Stimulated activated CD4-positive, alpha-beta T cell treated with anti-CD3 and anti-CD28 coated beads, Interleukin-15, amount 100 ng/mL, for 24 hours (primary cell): ENCODE data around the gene MEGF6.

ENCODE experiments used
- DNase-seq: peaks from one replicate; pipeline ENCODE4 v3.0.0-alpha.2; 2020

The MEGF6 gene

DNA sequence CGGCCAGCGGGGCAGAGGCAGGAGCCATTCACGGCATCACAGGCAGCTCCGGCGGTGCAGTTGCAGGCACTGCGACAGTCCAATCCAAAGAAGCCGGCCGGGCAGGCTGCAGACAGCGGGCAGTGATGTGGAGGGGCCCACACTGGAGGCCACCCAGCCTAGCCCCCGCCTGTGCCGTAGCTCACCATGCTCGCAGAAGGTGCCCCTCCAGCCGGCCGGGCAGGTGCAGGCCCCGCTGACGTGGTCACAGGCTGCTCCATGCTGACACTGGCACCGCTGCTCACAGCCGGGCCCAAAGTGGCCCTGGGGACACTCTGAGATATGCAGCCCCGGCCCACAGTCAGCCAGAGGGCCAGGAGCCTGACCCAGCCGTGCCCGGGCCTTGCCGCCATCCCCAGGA lies 111.7 kb downstream of the MEGF6 start:
- DNase-seq, result no peak

DNA sequence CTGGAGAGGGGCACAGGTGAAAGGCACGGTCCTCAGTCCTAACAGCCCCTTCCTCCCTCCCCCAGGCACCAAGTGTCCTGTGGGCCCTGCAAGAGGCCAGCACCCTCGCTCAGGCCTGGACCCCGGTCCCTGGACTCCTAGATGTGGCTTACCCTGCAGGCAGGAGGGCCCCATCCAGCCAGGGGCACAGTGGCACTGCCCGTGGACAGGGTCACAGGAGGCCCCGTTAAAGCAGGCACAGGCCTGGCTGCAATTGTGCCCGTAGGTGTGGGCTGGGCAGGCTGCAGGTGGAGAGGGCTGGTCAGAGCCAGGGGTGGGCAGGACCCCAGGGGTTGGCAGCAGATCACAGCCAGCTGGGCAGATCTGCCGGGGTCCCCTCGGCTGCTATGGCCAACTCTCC lies 112.3 kb downstream of the MEGF6 start:
- DNase-seq, result no peak

DNA sequence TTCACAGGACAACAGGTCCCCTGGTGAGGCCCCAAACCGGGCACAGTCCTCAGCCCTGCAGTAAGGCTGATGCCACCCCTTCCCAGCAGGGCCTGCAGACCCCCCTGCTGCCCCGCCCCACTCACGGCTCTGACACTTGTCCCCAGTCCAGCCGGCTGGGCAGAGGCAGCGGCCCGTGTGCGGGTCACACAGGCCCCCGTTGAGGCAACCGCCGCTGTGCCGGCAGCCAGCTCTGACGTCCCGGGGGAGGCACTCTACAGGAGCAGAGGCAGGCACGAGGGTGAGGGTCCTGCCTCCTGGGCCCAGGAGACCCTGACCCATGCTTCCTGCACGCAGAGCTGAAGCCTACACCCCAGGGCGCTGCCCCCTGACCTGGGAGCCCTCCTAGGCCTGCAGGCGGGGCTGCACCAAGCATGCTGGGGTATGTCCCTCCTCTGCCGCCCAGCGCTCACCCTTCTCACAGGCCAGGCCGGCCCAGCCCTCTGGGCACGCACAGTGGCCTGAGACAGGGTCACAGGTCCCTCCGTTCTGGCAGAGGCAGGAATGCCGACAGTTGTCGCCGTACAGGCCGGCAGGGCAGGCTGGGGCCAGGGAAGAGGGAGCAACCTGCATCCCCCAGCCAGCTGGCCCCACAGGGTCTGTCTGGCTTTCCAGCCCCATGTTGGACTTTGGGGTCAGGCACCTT lies 112.9 kb downstream of the MEGF6 start:
- no peak for DNase-seq

DNA sequence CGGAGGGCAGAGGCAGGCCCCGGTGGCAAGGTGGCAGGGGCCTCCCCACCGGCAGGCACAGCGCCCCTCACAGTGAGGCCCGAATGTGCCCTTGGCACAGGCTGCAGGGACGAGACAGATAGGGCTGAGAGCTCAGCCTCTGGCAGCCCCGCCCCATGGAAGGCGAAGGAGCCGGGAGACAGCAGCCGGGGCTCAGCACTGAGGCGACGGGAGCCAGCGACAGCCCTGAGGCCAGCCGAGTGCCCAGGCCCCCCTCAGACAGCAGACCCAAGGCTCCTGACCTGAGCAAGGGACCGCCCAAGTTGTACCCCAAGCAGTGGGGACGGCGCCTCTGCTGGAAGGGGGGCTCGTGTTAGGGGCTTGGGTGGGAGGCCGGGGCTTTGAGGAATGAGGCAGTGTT lies 113.8 kb downstream of the MEGF6 start:
- no peak for DNase-seq

DNA sequence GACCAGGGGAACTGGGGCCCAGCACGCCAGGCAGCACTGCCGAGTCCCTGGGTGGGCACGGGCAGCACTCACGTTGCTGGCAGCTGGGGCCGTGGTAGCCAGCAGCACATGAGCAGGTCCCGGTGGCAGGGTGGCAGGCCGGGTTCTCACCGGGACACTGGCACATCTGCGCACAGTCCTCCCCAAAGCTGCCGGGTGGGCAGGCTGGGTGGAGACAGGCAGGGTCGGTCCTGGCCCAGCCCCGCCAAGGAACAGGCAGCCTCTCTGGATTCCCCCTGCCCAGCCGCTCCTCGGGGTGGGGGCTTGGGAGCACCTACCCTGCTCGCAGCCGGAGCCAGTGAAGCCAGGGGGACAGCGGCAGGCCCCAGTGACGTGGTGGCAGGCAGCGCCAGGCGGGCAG lies 114.4 kb downstream of the MEGF6 start:
- no peak for DNase-seq

DNA sequence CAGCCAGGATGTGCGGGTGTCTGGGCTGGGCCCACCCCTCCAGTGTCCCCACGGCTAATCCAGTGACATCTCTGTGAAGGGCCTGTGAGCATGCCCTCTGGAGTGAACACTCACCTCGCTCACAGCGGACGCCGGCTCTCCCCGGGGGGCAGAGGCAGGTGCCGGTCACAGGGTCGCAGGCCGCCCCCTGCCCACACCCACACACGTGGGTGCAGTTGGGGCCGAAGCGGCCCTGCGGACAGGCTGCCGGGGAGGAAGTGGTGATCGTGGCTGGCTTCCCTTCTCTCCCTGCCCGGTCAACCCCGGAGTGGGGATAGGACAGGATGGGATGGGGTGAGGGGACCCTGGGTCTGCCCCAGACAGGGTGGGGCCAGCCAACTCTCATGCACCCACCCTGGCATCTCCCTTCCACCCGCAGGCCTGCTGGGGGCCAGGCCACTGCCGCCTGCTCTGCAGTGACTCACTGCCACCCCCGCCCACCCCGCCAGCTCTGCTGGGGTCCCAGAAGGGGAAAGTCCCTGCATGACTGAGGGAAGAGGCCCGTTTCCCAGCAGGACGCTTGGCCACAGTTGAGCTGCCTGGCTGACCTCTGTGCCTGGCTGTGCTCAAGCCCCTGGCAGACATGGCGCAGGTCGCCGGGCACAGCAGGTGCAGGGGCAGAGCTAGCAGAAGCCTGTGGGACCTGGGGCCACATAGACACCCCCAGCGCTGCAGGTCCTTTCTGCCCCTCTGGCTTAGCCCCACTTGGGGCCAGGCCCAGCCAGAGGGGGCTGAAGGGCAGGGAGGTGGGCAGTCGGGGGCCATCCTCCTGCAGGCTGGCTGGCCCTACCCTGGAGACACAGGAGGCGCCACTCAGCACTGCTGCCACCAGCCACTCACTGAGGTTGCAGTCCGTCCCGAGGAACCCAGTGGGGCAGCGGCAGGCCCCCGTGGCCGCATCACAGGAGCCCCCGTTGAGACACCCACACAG lies 115.2 kb downstream of the MEGF6 start:
- DNase-seq, result no peak

DNA sequence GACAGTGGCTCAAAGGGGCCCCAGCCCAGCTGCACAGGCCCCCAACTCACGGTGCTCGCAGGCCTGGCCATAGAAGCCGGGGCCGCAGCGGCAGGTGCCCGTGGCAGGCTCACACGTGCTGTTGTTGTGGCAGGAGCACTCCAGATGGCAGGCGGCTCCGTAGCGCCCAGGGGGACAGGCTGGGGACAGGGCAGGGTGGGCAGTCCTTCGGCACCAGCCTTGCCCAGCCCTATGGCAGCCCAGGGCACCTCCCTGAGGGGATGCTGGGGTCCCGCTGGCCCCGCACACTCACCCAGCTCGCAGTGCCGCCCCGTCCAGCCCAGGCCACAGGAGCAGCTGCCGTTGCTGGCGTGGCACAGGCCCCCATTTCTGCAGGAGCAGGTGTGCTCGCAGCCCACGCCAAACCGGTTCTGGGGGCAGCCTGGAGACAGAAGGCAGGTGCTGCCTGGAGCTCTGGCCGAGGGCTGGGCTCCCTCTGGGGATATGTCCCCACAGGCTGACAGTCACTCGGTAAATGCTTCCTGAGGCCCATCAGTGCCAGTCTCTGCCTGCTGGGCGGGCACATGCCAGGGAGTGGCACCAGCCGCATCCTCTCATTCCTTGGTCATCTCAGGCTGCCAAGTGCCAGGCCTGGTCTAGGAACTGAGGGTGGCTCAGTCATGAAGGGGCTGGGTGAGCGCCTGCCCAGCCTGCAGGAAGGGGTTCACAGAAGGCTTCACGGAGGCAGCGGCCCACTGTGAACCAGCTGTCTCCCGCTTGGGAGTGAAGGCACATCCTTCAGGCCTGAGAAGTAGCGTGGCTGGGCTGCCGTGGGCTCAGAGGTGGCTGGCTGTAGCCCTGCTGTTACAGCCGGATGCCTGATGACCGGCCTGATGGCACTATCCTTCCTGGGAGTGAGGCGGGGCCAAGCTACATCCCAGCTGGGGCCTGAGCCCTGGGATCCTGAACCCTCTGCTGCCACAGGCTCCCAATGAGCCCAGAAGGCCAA lies 116.7 kb downstream of the MEGF6 start:
- no peak for DNase-seq

DNA sequence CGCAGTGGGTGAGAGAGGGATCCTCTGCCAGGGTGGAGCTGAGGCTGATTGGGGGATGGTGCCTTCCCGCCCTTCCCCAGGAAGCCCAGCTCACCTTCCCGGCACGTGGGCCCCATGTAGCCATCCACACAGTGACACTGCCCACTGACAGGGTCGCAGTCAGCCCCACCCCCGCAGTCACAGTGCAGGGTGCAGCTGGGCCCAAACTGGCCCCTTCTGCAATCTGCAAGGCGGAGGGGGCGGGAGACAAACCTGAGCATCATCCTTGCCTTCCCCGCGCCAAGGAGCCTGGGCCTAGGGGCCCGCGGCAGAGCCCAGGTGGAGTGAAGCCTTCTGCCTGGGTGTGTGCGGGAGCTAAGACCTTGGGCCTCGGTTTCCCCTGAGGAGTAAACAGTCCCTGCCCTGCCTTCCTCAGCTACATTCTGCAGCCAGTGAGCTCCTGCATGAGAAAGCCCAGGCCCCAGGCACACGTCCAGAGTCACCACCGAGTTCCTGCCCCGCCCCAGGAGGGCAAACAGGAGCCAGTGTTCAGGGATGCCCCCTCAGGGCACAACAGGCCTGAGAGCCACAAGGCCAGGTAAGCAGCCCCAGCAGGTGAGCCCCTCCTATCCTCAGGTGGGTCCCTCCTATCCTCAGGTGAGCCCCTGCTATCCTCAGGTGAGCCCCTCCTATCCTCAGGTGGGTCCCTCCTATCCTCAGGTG lies 118.6 kb downstream of the MEGF6 start:
- DNase-seq, result no peak

DNA sequence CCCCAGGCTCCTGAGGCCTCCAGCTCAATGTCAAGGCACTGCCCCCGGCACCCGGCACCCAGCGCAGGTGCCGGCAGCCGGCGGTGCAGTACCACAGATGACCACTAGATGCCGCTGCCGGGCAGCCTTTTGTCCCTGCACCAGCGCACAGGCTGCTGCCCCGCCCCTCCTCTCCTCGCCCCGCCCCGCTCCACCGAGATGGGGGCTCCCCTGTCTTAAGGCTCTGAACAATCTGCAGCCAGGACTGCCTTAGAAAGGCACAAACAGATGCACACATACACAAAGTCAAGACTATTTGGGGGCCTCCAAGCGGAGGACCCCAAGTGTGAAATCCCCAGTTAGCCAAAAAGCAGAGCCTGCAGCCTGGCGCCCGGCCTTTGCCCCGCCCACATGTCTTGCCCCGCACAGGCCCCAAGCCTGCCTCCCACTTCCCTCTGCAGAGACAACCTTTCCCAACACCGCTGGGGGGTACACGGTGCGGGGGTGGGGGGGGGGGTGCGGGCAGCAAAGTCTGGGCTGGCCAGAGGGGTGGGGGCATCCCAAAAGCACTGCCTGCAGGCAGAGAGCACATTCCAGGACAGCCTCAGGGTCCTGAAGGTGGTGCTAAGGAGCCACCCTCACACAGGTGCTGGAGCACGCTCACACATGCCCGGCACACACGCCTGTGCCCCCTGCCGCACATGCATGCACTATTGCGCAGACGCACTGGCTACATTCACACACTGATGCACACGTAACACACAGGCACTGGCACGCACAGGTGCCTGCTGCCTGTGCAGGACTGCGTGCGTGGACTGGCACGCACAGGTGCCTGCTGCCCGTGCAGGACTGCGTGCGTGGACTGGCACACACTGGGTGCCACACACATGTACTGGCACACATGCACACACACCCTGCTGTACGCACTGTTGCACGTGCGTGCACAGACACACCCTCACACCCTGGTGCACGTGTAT lies 119.7 kb downstream of the MEGF6 start:
- peak; percentile 89 for DNase-seq

DNA sequence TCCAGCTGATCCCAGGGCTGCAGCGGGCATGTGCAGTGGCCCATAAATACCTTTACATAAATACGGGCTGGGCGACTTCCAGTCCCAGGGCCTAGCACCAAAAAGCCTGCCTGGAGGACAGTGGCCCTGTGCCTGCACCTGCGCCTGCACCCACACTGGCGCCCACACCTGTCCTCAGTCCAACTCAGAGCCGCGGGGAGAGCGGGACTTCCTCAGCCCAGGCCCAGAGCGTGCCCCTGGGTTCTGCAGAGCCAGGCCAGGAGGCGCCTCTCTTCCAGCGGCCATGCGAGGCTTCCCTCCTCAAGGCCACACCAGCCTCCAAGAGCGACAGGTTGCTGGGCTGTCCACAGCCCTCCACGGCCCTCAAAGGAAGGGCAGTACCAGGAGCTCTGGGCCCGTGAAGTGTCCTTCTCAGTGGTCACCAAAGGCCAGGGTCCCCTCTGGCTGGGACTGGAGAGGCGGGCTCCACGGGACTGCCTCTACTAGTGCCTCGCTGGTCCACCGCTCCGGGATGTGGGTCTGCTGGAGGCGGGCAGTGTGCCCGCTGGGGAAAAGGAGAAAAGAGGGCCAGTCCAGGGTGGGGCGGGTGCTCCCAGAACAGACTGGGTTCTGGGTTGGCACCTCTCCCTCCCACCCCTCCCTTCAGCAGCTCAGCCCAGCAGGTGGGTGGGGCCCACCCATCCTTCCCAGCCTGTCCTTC lies 121.1 kb downstream of the MEGF6 start:
- DNase-seq, result no peak

DNA sequence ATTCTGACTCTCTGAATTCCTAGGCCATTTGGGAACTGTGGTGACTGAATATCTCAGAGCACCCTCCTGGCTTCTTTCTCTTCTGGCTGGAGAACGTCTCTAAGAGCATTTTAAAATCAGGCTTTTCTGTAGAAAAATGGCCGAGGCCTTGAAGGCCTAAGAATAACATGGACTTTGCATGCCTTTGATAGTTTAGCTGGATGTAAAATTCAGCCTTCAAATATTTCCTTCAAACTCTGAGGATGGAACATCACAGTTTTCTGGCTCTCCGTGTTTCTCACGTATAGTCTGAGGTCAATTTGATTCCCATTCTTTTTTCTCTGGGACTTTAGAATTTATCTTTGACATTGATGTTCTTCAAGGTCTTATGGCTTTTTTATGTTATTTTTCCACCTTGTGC lies 122.9 kb downstream of the MEGF6 start:
- no peak for DNase-seq

DNA sequence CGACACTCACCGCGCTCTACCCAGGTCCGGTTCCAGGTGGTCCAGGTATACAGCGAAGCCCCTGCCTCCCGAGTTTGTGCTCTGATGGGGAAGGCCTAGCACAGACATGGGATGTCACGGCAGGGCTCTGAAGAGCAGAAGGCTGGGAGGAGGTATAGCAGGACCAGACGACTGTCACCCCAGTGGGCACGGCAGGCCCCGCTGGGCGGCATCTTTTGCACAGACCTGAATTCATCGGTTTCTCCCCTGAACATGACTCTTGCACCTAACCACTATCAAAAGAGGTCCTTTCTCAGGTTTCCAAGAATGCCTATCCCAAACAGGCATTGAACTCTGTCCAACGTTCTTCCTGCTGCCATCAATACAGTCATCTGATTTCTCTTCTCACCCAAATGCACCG lies 126.3 kb downstream of the MEGF6 start:
- DNase-seq, result no peak

DNA sequence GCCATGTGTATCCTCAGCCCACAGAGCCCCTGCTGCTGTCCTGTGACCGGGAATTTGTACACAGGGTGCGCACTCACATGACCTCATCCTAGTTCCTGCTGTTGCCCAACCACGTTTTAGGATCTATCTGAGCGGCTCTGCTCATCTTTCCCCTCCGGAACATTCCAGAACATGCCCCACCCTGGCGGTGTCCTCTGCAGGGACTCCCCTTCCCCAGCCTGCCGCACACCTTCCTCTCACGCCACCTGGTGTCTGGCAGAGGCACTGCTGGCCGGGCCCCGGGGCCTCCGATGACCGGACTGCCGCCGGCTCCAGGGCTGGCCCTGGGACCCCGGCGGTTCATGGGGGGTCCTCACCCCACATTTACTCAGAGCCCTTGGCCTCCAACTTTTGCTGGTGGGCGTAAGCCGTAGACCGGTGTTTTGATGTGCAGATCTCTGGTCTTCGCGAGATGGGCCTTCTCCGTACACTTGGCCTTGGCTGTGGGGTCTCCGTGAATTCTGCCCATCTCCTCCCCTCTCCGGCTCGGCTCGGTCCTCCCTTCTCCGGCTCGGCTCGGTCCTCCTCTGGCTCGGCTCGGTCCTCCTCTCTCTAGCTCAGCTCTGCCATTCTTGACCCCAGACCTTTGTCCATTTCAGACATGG lies 127.4 kb downstream of the MEGF6 start:
- peak; percentile 63 for DNase-seq

DNA sequence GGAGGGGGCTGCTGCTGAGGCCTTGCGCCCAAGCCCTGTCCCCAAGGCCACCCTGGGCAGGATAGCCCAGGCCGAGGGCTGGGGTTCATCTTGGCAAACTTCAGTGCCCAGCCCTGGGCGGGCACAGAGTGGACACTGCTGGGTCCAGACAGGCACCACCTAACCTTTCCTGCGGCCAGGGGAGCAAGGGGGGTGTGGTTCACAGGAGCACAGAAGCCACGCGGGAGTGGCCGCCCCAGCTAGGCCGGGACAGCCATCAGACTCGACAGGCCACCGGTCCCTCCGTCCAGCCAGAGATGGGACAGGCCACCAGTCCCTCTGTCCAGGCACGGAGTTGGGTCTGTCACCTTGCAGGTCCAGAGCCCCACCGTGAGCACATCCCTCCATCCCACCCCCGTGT lies 127.9 kb downstream of the MEGF6 start:
- DNase-seq, result no peak

DNA sequence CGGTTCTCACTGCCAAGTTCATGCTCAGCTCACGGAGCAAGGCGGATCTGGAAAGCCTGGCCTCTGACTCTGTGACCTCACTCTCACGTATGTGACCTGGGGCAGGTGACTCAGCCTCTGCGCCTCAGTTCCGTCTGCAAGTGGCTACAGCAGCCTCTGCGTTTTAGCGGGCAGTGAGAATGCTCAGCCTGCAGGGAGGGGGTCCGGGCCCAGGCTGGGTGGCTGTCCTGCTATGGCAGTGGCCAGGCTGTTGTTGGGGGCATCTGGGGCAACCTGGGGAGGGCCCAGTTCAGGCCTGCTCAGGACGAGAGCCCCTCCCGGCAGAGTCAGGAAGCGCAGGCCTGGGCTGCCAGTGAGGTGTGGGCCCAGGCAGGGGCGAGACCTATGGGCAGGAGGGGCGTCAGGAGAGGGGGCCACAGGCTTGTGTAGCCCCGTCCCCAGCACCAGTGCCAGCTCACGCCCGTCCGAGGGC lies 128.9 kb downstream of the MEGF6 start:
- DNase-seq, result peak; percentile 24

DNA sequence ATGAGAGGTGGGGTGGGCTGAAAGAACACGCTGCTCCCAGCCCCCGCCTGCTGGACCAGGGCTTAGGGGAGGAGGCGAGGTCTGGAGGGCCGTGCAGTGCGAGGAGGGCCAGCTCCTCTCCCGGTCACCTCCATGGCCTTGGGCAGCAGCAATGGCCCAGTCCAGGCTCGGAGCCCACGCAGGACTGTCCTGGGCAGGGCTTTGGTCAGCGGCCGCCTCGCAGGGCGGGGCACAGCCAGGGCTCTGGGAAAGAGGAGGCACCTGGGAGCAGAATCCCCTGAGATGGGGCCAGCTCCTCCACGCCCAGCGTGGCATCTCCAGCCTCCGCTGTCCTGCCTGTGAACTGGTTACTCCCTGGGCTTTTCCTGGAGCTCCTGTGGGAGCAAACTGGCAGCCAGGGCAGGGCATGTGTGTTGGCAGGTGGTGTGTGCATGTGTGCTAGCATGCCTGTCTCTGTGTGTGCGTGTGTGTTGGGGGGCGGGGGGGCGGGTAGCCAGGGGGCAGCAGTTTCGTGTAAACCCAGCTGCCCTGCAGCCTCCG lies 129.4 kb downstream of the MEGF6 start:
- DNase-seq, result no peak

DNA sequence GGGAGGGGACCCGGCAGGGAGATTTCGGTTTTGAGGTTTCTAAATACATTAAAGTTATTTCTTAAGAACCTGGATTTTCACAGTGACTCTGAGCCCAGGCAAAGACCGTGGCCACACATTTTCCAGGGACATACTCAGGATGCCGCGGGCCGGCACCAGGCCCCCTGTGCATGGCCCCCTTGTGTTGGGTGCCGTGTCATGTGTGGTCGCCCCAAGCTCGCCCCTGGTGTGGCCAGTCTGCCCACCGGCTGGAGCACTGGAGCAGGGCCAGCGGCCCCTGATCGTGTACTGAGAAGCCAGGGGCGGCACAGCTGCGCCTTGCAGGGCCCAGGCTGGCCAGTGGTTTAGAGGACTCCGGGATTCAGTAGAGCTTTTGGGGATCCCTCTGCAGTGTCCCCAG lies 130.3 kb downstream of the MEGF6 start:
- no peak for DNase-seq

DNA sequence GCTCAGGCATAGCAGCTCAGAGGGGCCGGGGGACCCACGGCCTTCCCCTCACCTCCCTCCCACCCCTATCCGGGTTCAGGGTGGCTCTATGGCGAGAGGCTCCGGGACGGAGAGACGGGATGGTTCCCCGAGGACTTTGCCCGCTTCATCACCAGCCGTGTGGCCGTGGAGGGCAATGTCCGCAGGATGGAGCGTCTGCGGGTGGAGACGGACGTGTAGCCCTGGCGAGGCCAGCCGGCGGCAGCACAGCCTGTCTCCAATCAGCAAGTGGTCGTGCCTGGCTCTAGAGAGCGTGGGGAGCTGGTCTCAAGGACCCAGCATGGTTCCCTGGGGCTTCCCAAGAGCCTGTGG lies 131.0 kb downstream of the MEGF6 start:
- DNase-seq, result no peak

DNA sequence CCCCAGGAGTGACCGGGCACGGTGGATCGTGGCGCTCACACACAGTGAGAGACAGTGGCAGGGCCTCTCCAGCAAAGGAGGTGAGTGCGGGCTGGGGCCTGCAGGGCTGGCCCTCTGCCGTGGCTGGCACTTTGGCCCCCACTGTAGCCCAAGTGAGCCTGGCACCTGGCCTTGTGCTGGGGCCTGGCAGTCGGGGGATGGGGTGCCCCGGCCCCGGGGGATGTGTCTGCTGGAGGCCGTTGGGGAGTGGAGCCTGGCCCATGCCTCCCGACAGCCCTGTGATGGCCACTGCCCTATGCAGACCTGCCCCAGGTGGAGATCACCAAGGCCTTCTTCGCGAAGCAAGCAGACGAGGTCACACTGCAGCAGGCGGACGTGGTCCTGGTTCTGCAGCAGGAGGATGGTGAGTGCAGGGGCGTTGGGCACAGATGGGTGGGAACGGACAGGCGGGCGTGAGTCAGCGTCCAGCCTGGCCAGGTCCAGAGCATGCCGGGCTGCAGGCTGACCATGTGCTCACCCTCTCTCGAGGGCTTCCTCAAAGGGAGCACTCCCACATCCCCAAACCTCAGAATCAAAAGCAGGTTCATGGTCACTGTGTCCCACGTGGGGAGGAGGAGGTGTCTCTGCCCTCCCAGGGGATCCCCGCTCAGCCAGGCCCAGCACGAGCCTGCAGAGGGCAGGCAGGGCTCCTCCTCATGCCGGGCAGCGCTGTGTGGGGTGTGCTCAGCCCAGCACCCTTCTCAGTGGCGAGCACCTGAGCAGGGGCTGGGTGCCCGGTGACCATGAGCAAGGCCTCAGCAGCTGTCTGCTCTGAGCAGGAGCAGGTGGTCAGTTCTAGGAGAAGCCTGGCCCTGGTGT lies 131.6 kb downstream of the MEGF6 start:
- DNase-seq, result no peak
